Upper lobe of left lung (tissue), 4 donors: ENCODE results near the gene MRPS31.

ENCODE experiments used
- EP300 ChIP-seq, 4 donors: sonication (generic); formaldehyde crosslinking; IDR thresholded peaks; one replicate each; pipeline ENCODE4 v1.5.1; 2017; ENCODE audit warnings: antibody characterized with exemption in 4 of 4, control low read depth in 2 of 4
- POLR2A ChIP-seq, 4 donors: fragments of 450-650 bp; IDR thresholded peaks; one replicate each; pipeline ENCODE4 v1.5.1; 2016 to 2017; ENCODE audit warnings: antibody characterized with exemption in 4 of 4, mild to moderate bottlenecking in 2 of 4
- POLR2AphosphoS5 ChIP-seq, 2 donors: sonication (generic); formaldehyde crosslinking; IDR thresholded peaks; one replicate each; pipeline ENCODE4 v1.5.1; 2017; ENCODE audit warnings: antibody characterized with exemption in 2 of 2
- TF ChIP-seq, protein P1 (sequence below), 6 experiments: fragments of 450-650 bp in 4 of 6; fragments of 200-600 bp in 2 of 6; sonication (generic) in 2 of 6; IDR thresholded peaks; one replicate each; pipeline ENCODE4 v1.5.1; 2016 to 2019; ENCODE audit warnings: antibody characterized with exemption in 6 of 6

DNA sequence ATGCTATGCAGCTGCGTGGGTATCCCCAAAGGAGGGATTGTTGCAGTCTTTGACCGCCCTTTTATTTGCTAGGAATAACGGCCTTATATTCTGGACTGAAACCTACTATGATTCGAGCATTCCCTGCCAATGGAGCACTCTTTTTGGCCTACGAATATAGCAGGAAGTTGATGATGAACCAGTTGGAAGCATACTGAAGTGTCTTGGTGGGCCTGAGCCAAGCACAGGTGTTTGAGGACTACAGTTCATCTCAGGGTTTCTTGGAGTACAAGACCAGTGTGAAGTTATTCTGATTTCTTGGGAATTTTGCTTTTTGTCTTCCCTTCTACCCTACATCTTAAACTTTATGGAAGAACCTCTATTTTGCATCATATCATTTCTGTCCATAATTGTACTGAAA, 38.5 kb upstream of the MRPS31 start:
- TF ChIP-seq POLR2AphosphoS5 (IDR thresholded peaks at IDR 0.05) (no peak), POLR2A (IDR thresholded peaks at IDR 0.05) (no peak), EP300 (IDR thresholded peaks at IDR 0.05) (no peak)
- TF ChIP-seq, protein P1, sequence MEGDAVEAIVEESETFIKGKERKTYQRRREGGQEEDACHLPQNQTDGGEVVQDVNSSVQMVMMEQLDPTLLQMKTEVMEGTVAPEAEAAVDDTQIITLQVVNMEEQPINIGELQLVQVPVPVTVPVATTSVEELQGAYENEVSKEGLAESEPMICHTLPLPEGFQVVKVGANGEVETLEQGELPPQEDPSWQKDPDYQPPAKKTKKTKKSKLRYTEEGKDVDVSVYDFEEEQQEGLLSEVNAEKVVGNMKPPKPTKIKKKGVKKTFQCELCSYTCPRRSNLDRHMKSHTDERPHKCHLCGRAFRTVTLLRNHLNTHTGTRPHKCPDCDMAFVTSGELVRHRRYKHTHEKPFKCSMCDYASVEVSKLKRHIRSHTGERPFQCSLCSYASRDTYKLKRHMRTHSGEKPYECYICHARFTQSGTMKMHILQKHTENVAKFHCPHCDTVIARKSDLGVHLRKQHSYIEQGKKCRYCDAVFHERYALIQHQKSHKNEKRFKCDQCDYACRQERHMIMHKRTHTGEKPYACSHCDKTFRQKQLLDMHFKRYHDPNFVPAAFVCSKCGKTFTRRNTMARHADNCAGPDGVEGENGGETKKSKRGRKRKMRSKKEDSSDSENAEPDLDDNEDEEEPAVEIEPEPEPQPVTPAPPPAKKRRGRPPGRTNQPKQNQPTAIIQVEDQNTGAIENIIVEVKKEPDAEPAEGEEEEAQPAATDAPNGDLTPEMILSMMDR (IDR thresholded peaks at IDR 0.05) = no peak
